NT2/D1 (cell line): ENCODE data around the gene C1orf159.

Experiments used
- DNase-seq: peaks from one replicate; pipeline ENCODE4 v3.0.0-alpha.2; 2011; ENCODE audit warnings: low read depth, low spot score
- H3K27me3 ChIP-seq: 2 replicates; pipeline ENCODE4 v1.6.0; 2011; ENCODE audit warnings: mild to moderate bottlenecking; ENCODE audit not compliant: insufficient read length, insufficient read depth
- H3K36me3 ChIP-seq: 2 replicates; pipeline ENCODE4 v1.6.1; 2011; ENCODE audit warnings: mild to moderate bottlenecking, low read length, mixed read lengths; ENCODE audit not compliant: insufficient read depth, insufficient read length
- H3K4me1 ChIP-seq: 2 replicates; pipeline ENCODE4 v1.5.1; 2011; ENCODE audit not compliant: insufficient read depth, insufficient read length
- H3K4me3 ChIP-seq: 2 replicates; pipeline ENCODE4 v1.5.1; 2011; ENCODE audit warnings: low read depth; ENCODE audit not compliant: insufficient read length
- H3K9ac ChIP-seq: 2 replicates; pipeline ENCODE4 v1.6.0; 2011; ENCODE audit warnings: low read depth; ENCODE audit not compliant: insufficient read length
- H3K9me3 ChIP-seq: 2 replicates; pipeline ENCODE4 v1.5.1; 2011; ENCODE audit warnings: mild to moderate bottlenecking, low read length; ENCODE audit not compliant: insufficient read depth
- SUZ12 ChIP-seq: IDR thresholded peaks from 2 replicates; pipeline ENCODE4 v1.6.1; 2011; ENCODE audit not compliant: insufficient read length, insufficient read depth; ENCODE audit errors: extremely low read depth
- YY1 ChIP-seq: IDR thresholded peaks from 2 replicates; pipeline ENCODE4 v1.6.1; 2011; ENCODE audit not compliant: insufficient read length, insufficient read depth
- ZNF274 ChIP-seq: IDR thresholded peaks from 2 replicates; pipeline ENCODE4 v1.6.1; 2011; ENCODE audit warnings: mild to moderate bottlenecking, low read depth, low read length

C1orf159 gene

DNA sequence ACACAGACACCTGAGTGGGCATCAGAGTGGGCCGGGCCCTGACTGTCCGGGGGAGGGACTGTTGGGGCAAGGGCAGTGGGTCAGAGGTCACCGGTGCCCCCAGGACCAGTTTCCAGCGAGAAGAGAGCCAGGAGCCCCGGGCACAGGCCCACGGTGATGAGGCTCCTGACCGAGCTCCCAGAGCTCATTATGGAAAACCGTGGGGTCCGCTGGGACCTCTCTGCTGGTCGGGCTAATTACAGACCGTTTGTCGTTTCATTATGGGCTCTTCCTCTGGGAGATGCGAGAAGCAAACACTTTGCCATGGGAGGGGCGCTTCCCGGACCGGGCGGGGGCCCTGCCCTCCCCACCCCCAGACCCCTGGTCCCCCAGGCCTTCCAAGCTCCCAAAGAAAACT is 45.8 kb upstream of the C1orf159 start:
- no peaks in the 10 kb centered on the region for H3K36me3 ChIP-seq

DNA sequence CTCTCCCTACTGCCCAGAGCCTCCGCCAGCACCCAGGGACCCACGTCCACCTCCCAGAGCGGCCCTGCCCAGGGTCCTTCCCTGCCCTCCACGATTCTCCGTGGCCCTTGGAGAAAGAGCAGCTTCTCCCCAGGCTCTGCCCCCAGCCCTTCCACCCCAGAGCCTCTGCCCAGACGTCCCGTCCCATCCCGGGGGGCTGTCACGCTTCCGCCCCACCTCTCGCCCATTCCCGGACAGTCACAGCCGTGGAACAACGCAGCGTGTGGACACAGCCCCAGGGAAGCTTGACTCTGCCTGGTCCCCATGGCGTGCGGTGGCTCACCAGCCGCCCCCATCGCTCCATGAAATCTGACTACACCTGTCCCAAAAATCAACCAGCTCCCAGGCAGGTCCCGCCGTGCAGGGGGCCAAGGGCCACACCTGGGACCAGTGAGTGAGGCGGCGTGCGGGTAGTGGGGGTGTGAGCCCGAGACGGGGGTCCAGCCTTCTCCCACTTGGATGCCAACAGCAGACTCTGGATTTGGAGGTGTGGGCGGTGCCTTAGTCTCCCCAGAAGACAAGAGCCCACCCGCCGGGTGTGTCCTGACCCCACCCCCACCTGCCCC is 45.3 kb upstream of the C1orf159 start:
- Histone ChIP-seq H3K27me3 (no peaks in the 10 kb centered on the region), H3K9ac (no peak overlapping the region), H3K9me3 (no peaks in the 10 kb centered on the region), H3K36me3 (no peaks in the 10 kb centered on the region), H3K4me1 (no peaks in the 10 kb centered on the region), H3K4me3 (no peak overlapping the region)
- no peak for DNase-seq
- TF ChIP-seq ZNF274 = no peak
- TF ChIP-seq SUZ12 = no peak

More for the DNA sequence above, 45.8 kb upstream of the C1orf159 start:
- DNase-seq = no peak
- Histone ChIP-seq H3K4me1 (no peaks in the 10 kb centered on the region), H3K9me3 (no peaks in the 10 kb centered on the region), H3K9ac (no peak overlapping the region), H3K27me3 (no peaks in the 10 kb centered on the region), H3K4me3 (no peak overlapping the region)
- TF ChIP-seq ZNF274 (no peak), SUZ12 (no peak), YY1 (no peak)

DNA sequence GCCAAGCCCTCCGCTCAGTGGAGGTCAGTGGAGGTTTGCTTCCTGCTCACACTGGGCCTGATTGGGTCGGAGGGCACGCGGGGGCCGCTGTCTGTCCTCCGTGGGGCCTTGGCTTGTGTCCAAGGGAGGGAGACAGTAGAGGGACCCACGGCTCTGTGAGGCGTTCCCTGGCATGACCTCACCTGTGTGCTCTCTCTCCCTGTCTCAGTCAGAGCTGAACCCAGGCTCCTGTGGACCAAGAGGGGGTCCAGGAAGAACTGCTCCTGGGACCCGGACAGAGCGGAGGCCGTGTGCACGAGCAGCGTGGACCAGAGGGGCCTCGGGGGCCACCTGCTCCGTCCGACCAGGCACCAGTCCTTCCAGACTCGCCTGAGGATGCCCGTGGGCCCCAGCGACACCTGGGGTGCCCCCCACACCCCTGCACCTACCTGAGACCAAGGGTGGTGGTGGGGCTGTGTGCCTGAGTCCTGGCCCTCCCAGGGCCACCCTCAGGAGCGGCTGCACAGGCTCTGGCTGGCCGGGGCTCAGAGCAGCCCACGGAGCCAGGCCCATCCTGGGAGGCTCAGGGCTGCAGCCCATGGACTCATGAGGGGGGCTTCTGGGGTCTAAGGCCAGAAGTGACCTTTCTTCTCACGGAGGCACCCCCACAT is 44.5 kb upstream of the C1orf159 start:
- no peaks in the 10 kb centered on the region for H3K9me3 ChIP-seq
- no peak for TF ChIP-seq ZNF274
- TF ChIP-seq YY1 = no peak
- no peak for TF ChIP-seq SUZ12
- H3K4me1 ChIP-seq = no peaks in the 10 kb centered on the region
- no peak overlapping the region for H3K4me3 ChIP-seq
- H3K27me3 ChIP-seq = no peaks in the 10 kb centered on the region
- no peak for DNase-seq
- no peaks in the 10 kb centered on the region for H3K36me3 ChIP-seq
- H3K9ac ChIP-seq = no peak overlapping the region

DNA sequence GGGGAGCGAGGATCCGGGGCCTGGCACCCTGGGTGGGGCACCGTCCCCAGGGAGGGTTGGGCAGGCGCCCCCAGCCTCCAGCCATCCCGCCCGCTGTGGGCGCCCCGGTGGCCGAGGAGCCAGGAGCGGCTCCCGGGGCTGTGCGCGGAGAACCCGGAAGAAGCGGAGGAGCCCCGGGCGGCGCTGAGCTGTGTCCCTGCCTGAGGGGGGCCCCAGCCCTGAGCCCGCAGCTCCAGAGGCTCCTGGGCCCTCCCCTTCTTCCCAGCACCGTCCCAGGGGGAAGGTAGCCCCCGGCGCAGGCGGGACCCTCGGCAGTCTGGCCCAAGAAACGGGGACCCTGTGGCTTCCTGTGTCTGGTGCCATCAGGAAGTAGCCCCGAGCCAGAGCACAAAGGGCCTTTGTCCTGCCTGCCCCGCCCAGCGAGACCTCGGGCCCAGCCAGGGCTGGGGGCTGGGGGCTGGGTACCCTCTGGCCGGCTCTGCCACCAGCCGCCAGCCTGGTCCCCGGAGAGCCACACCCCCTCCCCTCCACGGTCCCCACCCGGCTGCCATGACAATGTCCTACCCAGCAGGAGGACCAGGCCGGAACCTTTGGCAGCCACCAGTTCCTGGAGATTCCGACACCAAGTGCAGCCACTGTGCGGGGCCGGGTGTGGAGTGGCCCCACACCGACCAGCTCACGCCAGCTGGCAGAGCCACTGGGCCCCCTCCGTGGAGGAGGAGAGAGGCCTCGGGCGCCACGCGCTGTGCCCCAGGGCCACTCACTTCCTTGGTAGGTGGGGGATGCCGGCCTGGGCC is 42.2 kb upstream of the C1orf159 start:
- no peaks in the 10 kb centered on the region for H3K9me3 ChIP-seq
- no peaks in the 10 kb centered on the region for H3K27me3 ChIP-seq
- no peaks in the 10 kb centered on the region for H3K4me1 ChIP-seq
- H3K9ac ChIP-seq = peak overlapping the region; percentile 83
- H3K4me3 ChIP-seq = peak overlapping the region; percentile 55
- TF ChIP-seq YY1 (no peak), ZNF274 (no peak), SUZ12 (no peak)
- DNase-seq = no peak
- no peaks in the 10 kb centered on the region for H3K36me3 ChIP-seq

DNA sequence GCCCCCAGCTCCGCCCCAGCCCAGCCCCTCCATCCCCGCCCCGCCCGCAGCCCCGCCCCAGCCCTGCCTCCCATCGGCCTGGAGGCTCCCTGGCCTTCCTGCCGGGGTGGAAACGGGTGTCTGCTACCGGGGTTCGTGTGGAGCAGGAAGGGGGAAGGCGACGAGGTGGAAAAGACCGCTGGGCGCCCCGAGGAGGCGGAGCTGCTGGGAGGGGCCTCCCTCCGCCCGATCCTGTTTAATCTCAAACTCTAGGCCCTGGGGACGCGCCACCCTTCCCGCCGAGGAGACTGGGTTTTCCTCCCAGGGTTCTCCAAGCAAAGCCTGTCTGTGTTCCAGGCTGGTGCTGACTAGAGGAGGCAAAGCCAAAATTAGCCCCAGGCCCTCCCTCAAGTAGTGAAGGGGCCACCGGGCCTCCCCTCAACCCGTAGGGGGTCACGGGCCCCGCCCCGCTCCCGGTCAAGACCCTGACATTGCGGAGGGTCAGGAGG is 41.6 kb upstream of the C1orf159 start:
- Histone ChIP-seq H3K9ac (peak overlapping the region; percentile 83), H3K27me3 (no peaks in the 10 kb centered on the region), H3K36me3 (no peaks in the 10 kb centered on the region), H3K4me3 (peak overlapping the region; percentile 55), H3K4me1 (no peaks in the 10 kb centered on the region), H3K9me3 (peaks cover 5% of the 10 kb centered on the region; the same call in 1 of the 2 replicates)
- TF ChIP-seq ZNF274 (no peak), YY1 (no peak), SUZ12 (no peak)
- peak; percentile 16 for DNase-seq

DNA sequence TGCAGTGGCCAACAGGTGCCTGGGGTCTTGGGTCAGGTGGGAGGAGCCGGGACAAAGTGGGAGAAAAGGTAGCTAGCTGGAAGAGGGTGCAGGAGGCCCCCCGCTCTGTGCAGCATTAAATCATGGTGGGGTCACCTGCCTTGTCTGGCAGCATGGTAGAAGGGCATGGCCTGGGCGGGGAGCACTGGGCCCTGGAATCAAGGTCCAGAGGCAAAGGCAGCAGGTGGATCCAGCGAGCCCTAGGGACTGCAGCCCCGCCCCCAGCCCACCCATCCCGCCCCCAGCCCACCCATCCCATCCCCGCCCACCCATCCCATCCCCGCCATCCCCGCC is 41.1 kb upstream of the C1orf159 start:
- H3K27me3 ChIP-seq = no peaks in the 10 kb centered on the region
- TF ChIP-seq ZNF274 (no peak), YY1 (no peak), SUZ12 (no peak)
- DNase-seq = no peak
- H3K4me3 ChIP-seq = no peak overlapping the region
- H3K36me3 ChIP-seq = no peaks in the 10 kb centered on the region
- H3K4me1 ChIP-seq = no peaks in the 10 kb centered on the region
- no peak overlapping the region for H3K9ac ChIP-seq
- H3K9me3 ChIP-seq = peaks cover 8% of the 10 kb centered on the region; the same call in 1 of the 2 replicates
